Measurements from ENCODE around the gene SPTSSA. TPM values are rescaled to one million over a fixed set of nuclear protein-coding genes. Genes with fewer than 3 reads are reported as not detected.

The SPTSSA gene
- total and polyA plus RNA-seq, 2 experiments from 2014 or later, result 27.5 to 36.4 TPM

DNA sequence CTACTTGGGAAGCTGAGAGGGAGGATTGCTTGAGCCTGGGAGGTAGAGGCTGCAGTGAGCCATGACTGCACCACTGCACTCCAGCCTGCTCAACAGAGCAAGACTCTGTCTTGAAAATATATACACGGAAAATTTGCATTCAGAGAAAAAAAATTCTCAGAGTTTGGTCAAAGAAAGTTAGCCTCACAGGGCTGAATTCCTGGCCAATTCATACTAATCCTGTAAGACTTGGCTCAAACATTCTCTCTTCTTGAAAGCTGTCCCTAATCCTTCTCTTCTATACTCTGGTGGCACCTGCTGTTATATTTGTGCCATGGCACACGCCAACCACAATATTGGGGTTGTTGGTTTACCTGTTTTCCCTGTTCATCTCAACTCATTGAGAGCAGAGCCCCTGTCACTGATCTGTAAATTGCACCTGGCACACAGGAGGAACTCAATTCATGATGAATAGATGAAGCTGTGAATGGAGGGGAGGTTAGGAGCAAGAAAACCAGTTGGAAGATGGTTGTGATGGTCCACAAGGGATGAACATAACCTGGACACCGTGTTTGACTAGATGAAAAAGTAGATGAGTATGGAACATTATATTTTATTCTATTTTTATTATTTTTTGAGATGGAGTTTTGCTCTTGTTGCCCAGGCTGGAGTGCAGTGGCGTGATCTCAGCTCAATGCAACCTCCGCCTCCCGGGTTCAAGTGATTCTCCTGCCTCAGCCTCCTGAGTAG, 36.8 kb upstream of the SPTSSA start:
- peaks cover 28% of the 10 kb centered on the region for H3K4me1 Mint-ChIP-seq
- Histone ChIP-seq H3K4me2 (no peak overlapping the region), H3K9me2 (ENCODE audit: insufficient read depth) (no peaks in the 10 kb centered on the region), H4K20me1 (replicated peaks; ENCODE audit: insufficient read depth) (no peaks in the 10 kb centered on the region), H3F3A (replicated peaks; ENCODE audit: low read depth) (no peaks in the 10 kb centered on the region), H2AFZ (no peak overlapping the region), H3K4me3 (no peak overlapping the region), H3K4me1 (ENCODE audit: insufficient read depth) (peaks cover 22% of the 10 kb centered on the region), H3K79me2 (replicated peaks; ENCODE audit: insufficient read depth) (no peaks in the 10 kb centered on the region), H3K27ac (ENCODE audit: low read depth) (no peak overlapping the region), H3K27me3 (ENCODE audit: insufficient read depth) (no peaks in the 10 kb centered on the region), H3K36me3 (ENCODE audit: insufficient read depth) (no peaks in the 10 kb centered on the region)
- no peaks in the 10 kb centered on the region; the same call in 2 of the 3 replicates for H3K9me3 Mint-ChIP-seq
- peak; percentile 26 for ATAC-seq
- peak; percentile 46 for DNase-seq (ENCODE audit: low spot score)
- TF ChIP-seq, protein P1, sequence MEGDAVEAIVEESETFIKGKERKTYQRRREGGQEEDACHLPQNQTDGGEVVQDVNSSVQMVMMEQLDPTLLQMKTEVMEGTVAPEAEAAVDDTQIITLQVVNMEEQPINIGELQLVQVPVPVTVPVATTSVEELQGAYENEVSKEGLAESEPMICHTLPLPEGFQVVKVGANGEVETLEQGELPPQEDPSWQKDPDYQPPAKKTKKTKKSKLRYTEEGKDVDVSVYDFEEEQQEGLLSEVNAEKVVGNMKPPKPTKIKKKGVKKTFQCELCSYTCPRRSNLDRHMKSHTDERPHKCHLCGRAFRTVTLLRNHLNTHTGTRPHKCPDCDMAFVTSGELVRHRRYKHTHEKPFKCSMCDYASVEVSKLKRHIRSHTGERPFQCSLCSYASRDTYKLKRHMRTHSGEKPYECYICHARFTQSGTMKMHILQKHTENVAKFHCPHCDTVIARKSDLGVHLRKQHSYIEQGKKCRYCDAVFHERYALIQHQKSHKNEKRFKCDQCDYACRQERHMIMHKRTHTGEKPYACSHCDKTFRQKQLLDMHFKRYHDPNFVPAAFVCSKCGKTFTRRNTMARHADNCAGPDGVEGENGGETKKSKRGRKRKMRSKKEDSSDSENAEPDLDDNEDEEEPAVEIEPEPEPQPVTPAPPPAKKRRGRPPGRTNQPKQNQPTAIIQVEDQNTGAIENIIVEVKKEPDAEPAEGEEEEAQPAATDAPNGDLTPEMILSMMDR (conservative IDR thresholded peaks at IDR 0.05; ENCODE audit: low read depth in 2 of 2), result peak; percentile 54 to 64
- no peak for TF ChIP-seq STAT1 (IDR thresholded peaks at IDR 0.05; ENCODE audit: unreplicated experiment)
- no peak for TF ChIP-seq JUNB (IDR thresholded peaks at IDR 0.05; ENCODE audit: unreplicated experiment)
- H3K27me3 Mint-ChIP-seq (ENCODE audit: insufficient read depth, low read depth, poor library complexity), result peaks cover 6% of the 10 kb centered on the region
- no peaks in the 10 kb centered on the region for H3K36me3 Mint-ChIP-seq (ENCODE audit: low read depth)
- no peak overlapping the region for H3K27ac Mint-ChIP-seq
- no peak overlapping the region for H3K4me3 Mint-ChIP-seq

DNA sequence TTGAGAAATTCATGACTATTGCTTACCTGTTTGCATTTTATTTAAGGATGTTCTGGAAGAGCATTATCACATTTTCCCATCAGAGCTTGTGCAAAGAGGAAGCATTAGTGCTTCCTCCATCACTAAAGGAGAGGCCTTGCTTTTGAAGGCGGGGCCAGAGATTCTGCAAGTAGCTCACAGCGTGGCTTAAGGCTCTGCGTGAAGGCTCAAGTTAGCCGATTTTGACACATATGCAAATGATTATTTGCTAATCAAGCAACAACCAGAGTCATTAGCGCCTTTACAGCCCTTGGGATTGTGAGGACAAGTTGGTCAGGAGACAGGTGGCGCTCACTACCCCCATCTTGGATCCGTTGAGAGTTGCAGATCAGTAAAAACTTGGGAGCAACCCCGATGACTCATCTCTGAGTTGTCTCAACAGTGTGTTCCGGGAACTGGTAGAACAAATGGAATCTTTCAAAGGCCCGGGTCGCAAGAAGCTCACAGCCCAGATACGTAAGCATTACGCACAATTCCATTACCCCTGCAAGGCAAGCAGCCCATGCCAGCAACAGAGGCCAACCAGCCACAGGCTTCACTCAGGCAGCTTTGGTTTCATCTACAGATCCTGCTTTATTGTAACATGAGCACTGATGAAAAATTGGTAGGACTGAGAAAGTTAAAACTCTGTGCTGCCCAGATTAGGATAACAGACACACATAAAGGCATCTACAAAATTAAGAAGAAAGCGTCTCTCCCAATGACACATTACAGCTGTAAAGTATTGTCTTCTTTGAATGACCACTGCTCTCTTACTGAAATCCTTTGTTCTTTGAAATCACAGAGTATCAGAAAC, 34.9 kb upstream of the SPTSSA start:
- Mint-ChIP-seq H3K9me3 (no peaks in the 10 kb centered on the region), H3K27me3 (ENCODE audit: insufficient read depth, low read depth, poor library complexity) (peaks cover 6% of the 10 kb centered on the region), H3K27ac (peak overlapping the region; percentile 93), H3K4me3 (peak overlapping the region; percentile 12; the same call in 1 of the 3 replicates), H3K4me1 (peaks cover 15% of the 10 kb centered on the region), H3K36me3 (ENCODE audit: low read depth) (no peaks in the 10 kb centered on the region)
- Histone ChIP-seq H3K9me2 (ENCODE audit: insufficient read depth) (no peaks in the 10 kb centered on the region), H3K27ac (ENCODE audit: low read depth) (peak overlapping the region; percentile 34; the same call in 1 of the 2 replicates), H3K36me3 (ENCODE audit: insufficient read depth) (no peaks in the 10 kb centered on the region), H3K4me1 (ENCODE audit: insufficient read depth) (peaks cover 7% of the 10 kb centered on the region; the same call in 1 of the 2 replicates), H3K27me3 (ENCODE audit: insufficient read depth) (no peaks in the 10 kb centered on the region), H3K4me3 (no peak overlapping the region), H4K20me1 (replicated peaks; ENCODE audit: insufficient read depth) (no peaks in the 10 kb centered on the region), H2AFZ (peak overlapping the region; percentile 72), H3F3A (replicated peaks; ENCODE audit: low read depth) (no peaks in the 10 kb centered on the region), H3K4me2 (no peak overlapping the region), H3K79me2 (replicated peaks; ENCODE audit: insufficient read depth) (no peaks in the 10 kb centered on the region)
- TF ChIP-seq NANOG (IDR thresholded peaks at IDR 0.05; ENCODE audit: borderline replicate concordance), result no peak
- TF ChIP-seq CREB1 (CRISPR knock-in tag; IDR thresholded peaks at IDR 0.05; ENCODE audit: low read depth), result peak; percentile 27; the same call in 1 of the 2 replicates
- TF ChIP-seq EZH2 (IDR thresholded peaks at IDR 0.05; ENCODE audit: low read depth, unreplicated experiment), result no peak
- TF ChIP-seq, protein P1 (conservative IDR thresholded peaks at IDR 0.05; ENCODE audit: low read depth in 2 of 2), result peak; percentile 41 to 54
- ATAC-seq (peak; percentile 89), DNase-seq (ENCODE audit: low spot score) (peak; percentile 76)

Data from GM23338 (cell line).